H1 (cell line): ENCODE measurements around the gene DGAT2. TPM values are rescaled to one million over a fixed set of nuclear protein-coding genes. Genes with fewer than 3 reads are reported as not detected.

Experiments used
- CTCF ChIA-PET: fragments of 300-600 bp; sonication (Branson Sonifier 250); formaldehyde crosslinking; loops from one replicate; lab custom pipeline; 2021; ENCODE audit not compliant: partially characterized antibody; lab: Charles Lee
- POLR2A ChIA-PET: fragments of 300-600 bp; sonication (Branson Sonifier 250); formaldehyde crosslinking; loops from one replicate; lab custom pipeline; 2021; ENCODE audit warnings: inconsistent platforms; ENCODE audit not compliant: partially characterized antibody; lab: Charles Lee
- DNase-seq, 2 experiments: peaks; one replicate each; pipeline versions ENCODE4 v3.0.0 to v3.0.0-alpha.2; 2010 to 2022; ENCODE audit warnings: low spot score in 2 of 2, low read depth in 1 of 2, mixed read lengths in 1 of 2
- FAIRE-seq: peaks from 2 replicates; lab custom pipeline; 2011; peaks lifted over from hg19 to GRCh38; lab: Jason Lieb, UNC
- H2AFZ ChIP-seq: 2 replicates; pipeline ENCODE4 v1.8.1; 2012; ENCODE audit warnings: low read length, inconsistent platforms
- H2AK5ac ChIP-seq: 2 replicates; pipeline ENCODE4 v1.6.1; 2013; ENCODE audit warnings: low read depth, low read length
- H2BK120ac ChIP-seq: replicated peaks from 2 replicates; pipeline ENCODE3; 2013; ENCODE audit warnings: low read depth, low read length, inconsistent platforms
- H2BK12ac ChIP-seq: 2 replicates; pipeline ENCODE4 v1.6.1; 2013; ENCODE audit warnings: low read depth, low read length
- H2BK15ac ChIP-seq: 2 replicates; pipeline ENCODE4 v1.6.1; 2013; ENCODE audit warnings: low read length
- H2BK20ac ChIP-seq: 2 replicates; pipeline ENCODE4 v1.6.1; 2013; ENCODE audit warnings: low read length
- H2BK5ac ChIP-seq: 2 replicates; pipeline ENCODE4 v1.6.1; 2013; ENCODE audit warnings: low read depth, low read length
- H3K14ac ChIP-seq: 2 replicates; pipeline ENCODE4 v1.6.1; 2013; ENCODE audit warnings: inconsistent platforms; ENCODE audit not compliant: insufficient read length
- H3K18ac ChIP-seq: 2 replicates; pipeline ENCODE4 v1.6.1; 2013; ENCODE audit warnings: low read length; ENCODE audit errors: extremely low read depth
- H3K23ac ChIP-seq: 2 replicates; pipeline ENCODE4 v1.6.1; 2013; ENCODE audit warnings: inconsistent platforms; ENCODE audit not compliant: insufficient read length
- H3K23me2 ChIP-seq: 2 replicates; pipeline ENCODE4 v1.6.1; 2013; ENCODE audit warnings: low read depth, low read length
- H3K27ac ChIP-seq: 2 replicates; pipeline ENCODE4 v1.6.1; 2011; ENCODE audit warnings: low read depth, low read length, inconsistent platforms
- H3K27me3 ChIP-seq, 4 experiments: replicated peaks in 1 of 4; 1 replicate in 1 of 4; 2 replicates in 3 of 4; pipeline versions ENCODE4 v1.6.1 to v1.8.1; 2011 to 2013; ENCODE audit warnings: low read length in 3 of 4, mild to moderate bottlenecking in 3 of 4, inconsistent platforms in 2 of 4, mixed read lengths in 2 of 4, moderate library complexity in 1 of 4; ENCODE audit not compliant: control insufficient read depth in 3 of 4, insufficient read depth in 3 of 4; ENCODE audit errors: extremely low read depth in 1 of 4
- H3K36me3 ChIP-seq, 4 experiments: 2 replicates each; pipeline versions ENCODE4 v1.6.1 to v1.8.1; 2011 to 2013; ENCODE audit warnings: mild to moderate bottlenecking in 4 of 4, low read length in 3 of 4, moderate library complexity in 2 of 4, control low read depth in 1 of 4, inconsistent platforms in 1 of 4; ENCODE audit not compliant: insufficient read depth in 4 of 4, control insufficient read depth in 2 of 4
- H3K4ac ChIP-seq: replicated peaks from 2 replicates; pipeline ENCODE3; 2013; ENCODE audit warnings: low read length, low read depth, mixed read lengths, inconsistent platforms; ENCODE audit not compliant: insufficient read length
- H3K4me1 ChIP-seq, 4 experiments: replicated peaks in 1 of 4; 1 replicate in 1 of 4; 2 replicates in 3 of 4; pipeline versions ENCODE4 v1.6.1 to v1.8.1; 2011 to 2013; ENCODE audit warnings: low read length in 3 of 4, inconsistent platforms in 2 of 4, mixed read lengths in 1 of 4; ENCODE audit not compliant: insufficient read depth in 4 of 4, control insufficient read depth in 3 of 4
- H3K4me2 ChIP-seq, 2 experiments: 2 replicates each; pipeline versions ENCODE4 v1.6.1 to v1.8.1; 2011 to 2013; ENCODE audit warnings: low read depth in 2 of 2, low read length in 2 of 2, control low read depth in 1 of 2, inconsistent platforms in 1 of 2, mild to moderate bottlenecking in 1 of 2; ENCODE audit not compliant: insufficient read depth in 1 of 2
- H3K4me3 ChIP-seq, 4 experiments: fragments of 200-600, 300-600 bp in 1 of 4; sonication (generic), shearing (Covaris generic), sonication (Bioruptor Twin) in 1 of 4; 2 replicates each; pipeline versions ENCODE4 v1.5.1 to v1.8.1; 2011 to 2016; ENCODE audit warnings: low read length in 4 of 4, low read depth in 3 of 4, control low read depth in 2 of 4, inconsistent platforms in 2 of 4, mild to moderate bottlenecking in 2 of 4, mixed read lengths in 1 of 4, moderate library complexity in 1 of 4; ENCODE audit not compliant: insufficient read depth in 2 of 4; ENCODE audit errors: extremely low read depth in 1 of 4
- H3K56ac ChIP-seq: replicated peaks from 2 replicates; pipeline ENCODE3; 2013; ENCODE audit warnings: low read depth, mild to moderate bottlenecking, mixed read lengths, low read length, inconsistent platforms; ENCODE audit not compliant: insufficient read length
- H3K79me1 ChIP-seq: 2 replicates; pipeline ENCODE4 v1.6.1; 2013; ENCODE audit warnings: low read depth, low read length, control low read depth
- H3K79me2 ChIP-seq, 2 experiments: 2 replicates each; pipeline versions ENCODE4 v1.6.1 to v1.8.1; 2012 to 2013; ENCODE audit warnings: low read length in 2 of 2, mild to moderate bottlenecking in 2 of 2, inconsistent platforms in 1 of 2; ENCODE audit not compliant: insufficient read depth in 2 of 2, control insufficient read depth in 1 of 2
- H3K9ac ChIP-seq, 4 experiments: replicated peaks in 1 of 4; 1 replicate in 1 of 4; 2 replicates in 3 of 4; pipeline versions ENCODE4 v1.6.1 to v1.8.1; 2011 to 2013; ENCODE audit warnings: low read depth in 3 of 4, low read length in 3 of 4, control low read depth in 2 of 4, mild to moderate bottlenecking in 2 of 4, moderate library complexity in 2 of 4, inconsistent platforms in 1 of 4; ENCODE audit errors: extremely low read depth in 1 of 4
- H3K9me3 ChIP-seq, 2 experiments: 2 replicates each; pipeline versions ENCODE4 v1.6.1 to v1.8.1; 2012 to 2013; ENCODE audit warnings: mild to moderate bottlenecking in 2 of 2, moderate library complexity in 2 of 2, control low read depth in 1 of 2, inconsistent platforms in 1 of 2, low read depth in 1 of 2, low read length in 1 of 2, mixed read lengths in 1 of 2; ENCODE audit not compliant: insufficient read depth in 2 of 2
- H4K20me1 ChIP-seq, 2 experiments: replicated peaks in 1 of 2; 2 replicates each; pipeline versions ENCODE3 to v1.8.1; 2011 to 2013; ENCODE audit warnings: inconsistent platforms in 2 of 2, low read length in 2 of 2, mild to moderate bottlenecking in 1 of 2; ENCODE audit not compliant: insufficient read depth in 2 of 2, control insufficient read depth in 1 of 2
- H4K5ac ChIP-seq: 2 replicates; pipeline ENCODE4 v1.6.1; 2013; ENCODE audit warnings: low read length, low read depth, mixed read lengths, inconsistent platforms; ENCODE audit not compliant: insufficient read length
- H4K8ac ChIP-seq: 2 replicates; pipeline ENCODE4 v1.8.0; 2013; ENCODE audit warnings: mild to moderate bottlenecking, moderate library complexity, low read length, inconsistent platforms; ENCODE audit not compliant: insufficient read depth; ENCODE audit errors: extremely low read depth
- H4K91ac ChIP-seq: replicated peaks from 2 replicates; pipeline ENCODE3; 2013; ENCODE audit warnings: low read length, mixed read lengths, inconsistent platforms; ENCODE audit not compliant: insufficient read length
- FOSL1 ChIP-seq: IDR thresholded peaks from 2 replicates; pipeline ENCODE4 v1.6.1; 2011; ENCODE audit warnings: mild to moderate bottlenecking, low read depth, low read length, moderate library complexity; ENCODE audit not compliant: insufficient read depth
- NANOG ChIP-seq: IDR thresholded peaks from 2 replicates; pipeline ENCODE4 v1.6.1; 2011; ENCODE audit warnings: low read length, low read depth, mild to moderate bottlenecking, inconsistent platforms; ENCODE audit not compliant: insufficient read depth, poor library complexity, severe bottlenecking
- RNF2 ChIP-seq: fragments of 200-900, 300-1000 bp; sonication (generic); IDR thresholded peaks from 2 replicates; pipeline ENCODE4 v1.7.1; 2016; ENCODE audit warnings: borderline replicate concordance, low read depth, mild to moderate bottlenecking, antibody characterized with exemption, low read length; ENCODE audit not compliant: poor library complexity, severe bottlenecking; ENCODE audit errors: missing control alignments
- SAP30 ChIP-seq: fragments of 300-600 bp; sonication (generic); IDR thresholded peaks from 2 replicates; pipeline ENCODE4 v1.7.1; 2012; ENCODE audit warnings: low read length, moderate library complexity, mild to moderate bottlenecking, inconsistent platforms; ENCODE audit not compliant: insufficient read depth, insufficient replicate concordance
- SIN3A ChIP-seq, 2 experiments: IDR thresholded peaks in 1 of 2; conservative IDR thresholded peaks in 1 of 2; 2 replicates each; pipeline ENCODE4 v1.6.1; 2011 to 2012; ENCODE audit warnings: low read length in 2 of 2, improper control_type of control experiment in 1 of 2, low read depth in 1 of 2, mild to moderate bottlenecking in 1 of 2
- SIRT6 ChIP-seq: IDR thresholded peaks from one replicate; pipeline ENCODE4 v1.7.1; 2012; ENCODE audit warnings: low read length, inconsistent platforms
- TEAD4 ChIP-seq: IDR thresholded peaks from 2 replicates; pipeline ENCODE4 v1.6.1; 2012; ENCODE audit warnings: low read depth, low read length, inconsistent platforms, mixed read lengths
- WGBS, 2 experiments: shearing (Covaris generic) in 1 of 2; methylation state at CpG; one replicate each; pipeline versions ENCODE4 v1.1.6 to v1.1.7; 2013 to 2015; ENCODE audit warnings: low lambda C conversion rate in 2 of 2, mixed read lengths in 2 of 2, inconsistent platforms in 1 of 2, low coverage in 1 of 2, missing lambda C conversion rate in 1 of 2; ENCODE audit not compliant: insufficient replicate concordance in 2 of 2, insufficient coverage in 1 of 2, insufficient read length in 1 of 2; ENCODE audit errors: extremely low coverage in 1 of 2, missing lambda C conversion rate in 1 of 2; 5-methylcytosine and 5-hydroxymethylcytosine counted together
- polyA plus RNA-seq, 7 experiments: library from polyadenylated mRNA; depleted of rRNA in 3 of 7; stranded (reverse) in 5 of 7; unstranded in 2 of 7; fragments of >200 nt in 5 of 7; fragments of 200-250 nt in 2 of 7; gene quantifications; 1 replicate in 5 of 7; 2 replicates in 1 of 7; 4 replicates in 1 of 7; pipeline versions ENCODE4 v1.2.1 to v1.2.3, GENCODE V29; 2011 to 2013; ENCODE audit warnings: missing spikeins in 2 of 7, mixed read lengths in 2 of 7
- total RNA-seq: library from RNA; stranded (reverse); fragmentation: NEBNext Ultra II Directional; extraction: Animal tissue kit (Norgen Biotek cat#: 25700); gene quantifications from 2 replicates; pipeline ENCODE4 v1.2.1, GENCODE V29; 2021
- TF ChIP-seq, protein P1 (sequence below): IDR thresholded peaks from 2 replicates; pipeline ENCODE4 v1.6.1; 2012; ENCODE audit warnings: low read length, inconsistent platforms

DGAT2 gene
- total and polyA plus RNA-seq, 2 of the 8 experiments (the other 6 are each of a cell fraction or from before 2014, with no cell fraction given): 3.2 to 5.9 TPM

- CTCF ChIA-PET: interaction anchor here (1.3 to 6.3 kb wide), 3 partner anchors 10 to 52 kb away, joined by 3 to 40 read pairs (median 34); no protein-coding TSS in a partner anchor
- Histone ChIP-seq H3K23ac (no peak within 1 kb of the TSS), H3K4me2 (peak within 1 kb of the TSS; percentile 89 to 93), H3K18ac (peak within 1 kb of the TSS; percentile 80; the same call in 1 of the 2 replicates), H3K4ac (no peak within 1 kb of the TSS), H3K14ac (no peak within 1 kb of the TSS), H2BK5ac (peak within 1 kb of the TSS; percentile 61; the same call in 1 of the 2 replicates), H3K9ac (peak within 1 kb of the TSS; percentile 40 to 66 (median 58)), H3K79me2 (peaks cover 0 to 31% of the 10 kb centered on the region in 2 experiments; a peak in 3 of 4 replicates), H4K91ac (no peak within 1 kb of the TSS), H3K23me2 (peaks cover 16% of the 10 kb centered on the region; the same call in 1 of the 2 replicates), H3K27ac (no peak within 1 kb of the TSS), H2BK12ac (no peak within 1 kb of the TSS), H2AFZ (peak within 1 kb of the TSS; percentile 96), H3K79me1 (no peaks in the 10 kb centered on the region), H2BK15ac (no peak within 1 kb of the TSS), H3K9me3 (no peaks in the 10 kb centered on the region), H3K4me3 (peak within 1 kb of the TSS; percentile 82 to 96 (median 85)), H4K20me1 (no peaks in the 10 kb centered on the region), H4K8ac (peak within 1 kb of the TSS; percentile 5; the same call in 1 of the 2 replicates), H3K4me1 (peaks cover 2 to 17% (median 9%) of the 10 kb centered on the region in 4 experiments; a peak in 6 of 7 replicates), H3K56ac (peak within 1 kb of the TSS; percentile 13), H2BK20ac (no peak within 1 kb of the TSS), H3K36me3 (no peaks in the 10 kb centered on the region), H2AK5ac (no peak within 1 kb of the TSS), H3K27me3 (no peaks in the 10 kb centered on the region), H2BK120ac (no peak within 1 kb of the TSS), H4K5ac (peak within 1 kb of the TSS; percentile 71)
- no peak for FAIRE-seq
- POLR2A ChIA-PET: interaction anchor here (0.8 to 2.5 kb wide), 6 partner anchors 10 to 165 kb away, joined by 3 to 9 read pairs (median 3); partner anchors contain the start of gene DGAT2
- peak; percentile 95 to 99 for DNase-seq
- WGBS, 2 experiments: 2% methylated on average over 38 of the region's 39 CpGs; no CpG with 5 or more reads in 1 of the 2 experiments
- TF ChIP-seq SIN3A (conservative IDR thresholded peaks at IDR 0.05 in 1 of 2, IDR thresholded peaks at IDR 0.05 in 1 of 2; ENCODE audit: low read depth in 1 of 2, low read length in 2 of 2) (peak; percentile 95 to 97), RNF2 (no peak), NANOG (peak; percentile 19), SIRT6 (no peak), TEAD4 (no peak), SAP30 (peak; percentile 98), FOSL1 (no peak)
- TF ChIP-seq, protein P1, sequence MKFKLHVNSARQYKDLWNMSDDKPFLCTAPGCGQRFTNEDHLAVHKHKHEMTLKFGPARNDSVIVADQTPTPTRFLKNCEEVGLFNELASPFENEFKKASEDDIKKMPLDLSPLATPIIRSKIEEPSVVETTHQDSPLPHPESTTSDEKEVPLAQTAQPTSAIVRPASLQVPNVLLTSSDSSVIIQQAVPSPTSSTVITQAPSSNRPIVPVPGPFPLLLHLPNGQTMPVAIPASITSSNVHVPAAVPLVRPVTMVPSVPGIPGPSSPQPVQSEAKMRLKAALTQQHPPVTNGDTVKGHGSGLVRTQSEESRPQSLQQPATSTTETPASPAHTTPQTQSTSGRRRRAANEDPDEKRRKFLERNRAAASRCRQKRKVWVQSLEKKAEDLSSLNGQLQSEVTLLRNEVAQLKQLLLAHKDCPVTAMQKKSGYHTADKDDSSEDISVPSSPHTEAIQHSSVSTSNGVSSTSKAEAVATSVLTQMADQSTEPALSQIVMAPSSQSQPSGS: peak; percentile 53; the same call in 1 of the 2 replicates
Measured at GRCh38 chr11:75814677-75815344, 46.2 kb downstream of the DGAT2 start, which contains the start of gene UVRAG. Gene UVRAG, plus strand, starts transcription at chr11:75815210. Its CDS starts 198 bp downstream, at chr11:75815408.
